ENCODE measurements around the gene HSD11B2.

Gene HSD11B2

GRCh38 chr16:67393788-67394154 lies 37.1 kb upstream of the HSD11B2 start:
- Histone ChIP-seq H2BK12ac (ENCODE audit: low read length) (no peak overlapping the region), H3K36me3 (ENCODE audit: control insufficient read depth in 1 of 2, insufficient read depth in 2 of 2, low read length in 2 of 2) (no peaks in the 10 kb centered on the region), H2AK5ac (ENCODE audit: low read length) (no peak overlapping the region), H3K79me1 (ENCODE audit: low read length) (no peaks in the 10 kb centered on the region), H3K79me2 (ENCODE audit: control insufficient read depth, insufficient read depth, low read length, poor library complexity) (no peaks in the 10 kb centered on the region), H3K4me2 (ENCODE audit: low read length) (peak overlapping the region; percentile 47), H3K27me3 (ENCODE audit: insufficient read depth, low read length) (peaks cover 33% of the 10 kb centered on the region), H4K8ac (ENCODE audit: low read depth, low read length) (no peak overlapping the region), H2BK120ac (ENCODE audit: insufficient read depth, low read length, poor library complexity) (no peak overlapping the region), H3K18ac (ENCODE audit: low read length) (no peak overlapping the region), H4K91ac (ENCODE audit: low read depth, low read length) (no peak overlapping the region), H3K27ac (ENCODE audit: low read depth, low read length) (no peak overlapping the region), H3K4ac (ENCODE audit: low read depth, low read length) (no peak overlapping the region), H2BK5ac (ENCODE audit: low read depth, low read length, poor library complexity) (no peak overlapping the region), H2AFZ (ENCODE audit: insufficient read depth, low read length, poor library complexity) (no peak overlapping the region), H3K9ac (ENCODE audit: low read length) (no peak overlapping the region), H4K12ac (ENCODE audit: low read depth, low read length) (no peak overlapping the region), H3K9me3 (ENCODE audit: insufficient read depth, low read depth, low read length) (no peaks in the 10 kb centered on the region), H3K4me1 (ENCODE audit: control insufficient read depth in 1 of 2, insufficient read depth in 2 of 2, low read length in 2 of 2) (peaks cover 17 to 19% of the 10 kb centered on the region in 2 experiments), H3K14ac (ENCODE audit: low read length) (no peak overlapping the region), H3K4me3 (ENCODE audit: low read depth, low read length) (no peak overlapping the region), H3K23ac (ENCODE audit: low read length) (no peak overlapping the region)
- no peak for DNase-seq
- no CpG with 5 or more reads among the region's 20 CpGs for WGBS (ENCODE audit: extremely low coverage, insufficient coverage, insufficient read length)

GRCh38 chr16:67394155-67395104 lies 36.5 kb upstream of the HSD11B2 start:
- no peaks in the 10 kb centered on the region for H3K79me1 ChIP-seq (ENCODE audit: low read length)
- H2BK12ac ChIP-seq (ENCODE audit: low read length): no peak overlapping the region
- no peaks in the 10 kb centered on the region for H3K36me3 ChIP-seq (ENCODE audit: control insufficient read depth in 1 of 2, insufficient read depth in 2 of 2, low read length in 2 of 2)
- no peak overlapping the region for H2AFZ ChIP-seq (ENCODE audit: insufficient read depth, low read length, poor library complexity)
- no peak overlapping the region for H3K14ac ChIP-seq (ENCODE audit: low read length)
- H3K18ac ChIP-seq (ENCODE audit: low read length): no peak overlapping the region
- no peak overlapping the region for H4K8ac ChIP-seq (ENCODE audit: low read depth, low read length)
- no peak overlapping the region for H2BK5ac ChIP-seq (ENCODE audit: low read depth, low read length, poor library complexity)
- no peak overlapping the region for H4K91ac ChIP-seq (ENCODE audit: low read depth, low read length)
- H3K27me3 ChIP-seq (ENCODE audit: insufficient read depth, low read length): peaks cover 33% of the 10 kb centered on the region
- H3K4me1 ChIP-seq (ENCODE audit: control insufficient read depth in 1 of 2, insufficient read depth in 2 of 2, low read length in 2 of 2): peaks cover 17 to 19% of the 10 kb centered on the region in 2 experiments
- H3K4ac ChIP-seq (ENCODE audit: low read depth, low read length): no peak overlapping the region
- H3K4me2 ChIP-seq (ENCODE audit: low read length): peak overlapping the region; percentile 48
- H3K27ac ChIP-seq (ENCODE audit: low read depth, low read length): no peak overlapping the region
- no peaks in the 10 kb centered on the region for H3K79me2 ChIP-seq (ENCODE audit: control insufficient read depth, insufficient read depth, low read length, poor library complexity)
- no peak for DNase-seq
- no peaks in the 10 kb centered on the region for H3K9me3 ChIP-seq (ENCODE audit: insufficient read depth, low read depth, low read length)
- no peak overlapping the region for H2AK5ac ChIP-seq (ENCODE audit: low read length)
- no CpG with 5 or more reads among the region's 88 CpGs for WGBS (ENCODE audit: extremely low coverage, insufficient coverage, insufficient read length)
- no peak overlapping the region for H4K12ac ChIP-seq (ENCODE audit: low read depth, low read length)
- no peak overlapping the region for H3K23ac ChIP-seq (ENCODE audit: low read length)
- no peak overlapping the region for H3K4me3 ChIP-seq (ENCODE audit: low read depth, low read length)
- H2BK120ac ChIP-seq (ENCODE audit: insufficient read depth, low read length, poor library complexity): no peak overlapping the region
- H3K9ac ChIP-seq (ENCODE audit: low read length): no peak overlapping the region

DNA sequence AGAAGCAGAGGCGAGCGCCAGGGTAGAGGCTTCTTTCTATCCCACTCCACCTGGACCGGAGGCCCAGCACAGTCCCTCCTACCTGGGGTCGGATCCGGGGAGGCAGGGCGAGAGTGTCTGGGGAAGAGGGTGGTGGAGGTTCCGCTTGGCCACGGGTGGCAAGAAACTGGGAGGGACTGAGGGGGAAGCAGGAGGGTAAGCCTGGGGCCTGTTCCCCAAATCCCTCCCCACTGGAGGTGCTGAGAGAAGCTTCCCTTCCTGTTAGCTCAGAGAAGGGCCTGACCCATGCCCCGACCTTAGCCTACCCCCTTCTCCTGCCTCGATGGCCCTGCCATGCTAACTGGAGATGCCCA lies 35.8 kb upstream of the HSD11B2 start:
- H2AFZ ChIP-seq (ENCODE audit: insufficient read depth, low read length, poor library complexity): no peak overlapping the region
- H3K4me2 ChIP-seq (ENCODE audit: low read length): no peak overlapping the region
- no peak overlapping the region for H3K14ac ChIP-seq (ENCODE audit: low read length)
- no peak for DNase-seq
- WGBS (ENCODE audit: extremely low coverage, insufficient coverage, insufficient read length): no CpG with 5 or more reads among the region's 10 CpGs
- H4K91ac ChIP-seq (ENCODE audit: low read depth, low read length): no peak overlapping the region
- H3K79me1 ChIP-seq (ENCODE audit: low read length): no peaks in the 10 kb centered on the region
- H3K9ac ChIP-seq (ENCODE audit: low read length): no peak overlapping the region
- no peak overlapping the region for H3K23ac ChIP-seq (ENCODE audit: low read length)
- H2BK5ac ChIP-seq (ENCODE audit: low read depth, low read length, poor library complexity): no peak overlapping the region
- peaks cover 2% of the 10 kb centered on the region for H3K9me3 ChIP-seq (ENCODE audit: insufficient read depth, low read depth, low read length)
- H2BK120ac ChIP-seq (ENCODE audit: insufficient read depth, low read length, poor library complexity): no peak overlapping the region
- no peak overlapping the region for H3K4me3 ChIP-seq (ENCODE audit: low read depth, low read length)
- H3K36me3 ChIP-seq (ENCODE audit: control insufficient read depth in 1 of 2, insufficient read depth in 2 of 2, low read length in 2 of 2): no peaks in the 10 kb centered on the region
- no peak overlapping the region for H4K8ac ChIP-seq (ENCODE audit: low read depth, low read length)
- peaks cover 33% of the 10 kb centered on the region for H3K27me3 ChIP-seq (ENCODE audit: insufficient read depth, low read length)
- no peak overlapping the region for H3K27ac ChIP-seq (ENCODE audit: low read depth, low read length)
- no peak overlapping the region for H4K12ac ChIP-seq (ENCODE audit: low read depth, low read length)
- H3K4me1 ChIP-seq (ENCODE audit: control insufficient read depth in 1 of 2, insufficient read depth in 2 of 2, low read length in 2 of 2): peaks cover 17 to 19% of the 10 kb centered on the region in 2 experiments
- H3K18ac ChIP-seq (ENCODE audit: low read length): no peak overlapping the region
- H2BK12ac ChIP-seq (ENCODE audit: low read length): no peak overlapping the region
- H3K4ac ChIP-seq (ENCODE audit: low read depth, low read length): no peak overlapping the region
- no peaks in the 10 kb centered on the region for H3K79me2 ChIP-seq (ENCODE audit: control insufficient read depth, insufficient read depth, low read length, poor library complexity)
- no peak overlapping the region for H2AK5ac ChIP-seq (ENCODE audit: low read length)

- no CpG with 5 or more reads among the region's 13 CpGs for WGBS (ENCODE audit: extremely low coverage, insufficient coverage, insufficient read length)
- Histone ChIP-seq H3K4me1 (ENCODE audit: control insufficient read depth in 1 of 2, insufficient read depth in 2 of 2, low read length in 2 of 2) (peaks cover 17 to 19% of the 10 kb centered on the region in 2 experiments), H3K36me3 (ENCODE audit: control insufficient read depth in 1 of 2, insufficient read depth in 2 of 2, low read length in 2 of 2) (no peaks in the 10 kb centered on the region), H4K8ac (ENCODE audit: low read depth, low read length) (no peak overlapping the region), H3K79me1 (ENCODE audit: low read length) (no peaks in the 10 kb centered on the region), H3K9me3 (ENCODE audit: insufficient read depth, low read depth, low read length) (peaks cover 2% of the 10 kb centered on the region), H3K79me2 (ENCODE audit: control insufficient read depth, insufficient read depth, low read length, poor library complexity) (no peaks in the 10 kb centered on the region), H3K27me3 (ENCODE audit: insufficient read depth, low read length) (peaks cover 33% of the 10 kb centered on the region), H3K4me3 (ENCODE audit: low read depth, low read length) (no peak overlapping the region), H3K14ac (ENCODE audit: low read length) (no peak overlapping the region), H2BK120ac (ENCODE audit: insufficient read depth, low read length, poor library complexity) (no peak overlapping the region), H3K4ac (ENCODE audit: low read depth, low read length) (no peak overlapping the region), H2BK12ac (ENCODE audit: low read length) (no peak overlapping the region), H3K18ac (ENCODE audit: low read length) (no peak overlapping the region), H4K12ac (ENCODE audit: low read depth, low read length) (no peak overlapping the region), H3K23ac (ENCODE audit: low read length) (no peak overlapping the region), H3K9ac (ENCODE audit: low read length) (no peak overlapping the region), H2AFZ (ENCODE audit: insufficient read depth, low read length, poor library complexity) (no peak overlapping the region), H3K27ac (ENCODE audit: low read depth, low read length) (no peak overlapping the region), H2BK5ac (ENCODE audit: low read depth, low read length, poor library complexity) (no peak overlapping the region), H3K4me2 (ENCODE audit: low read length) (peak overlapping the region; percentile 19), H2AK5ac (ENCODE audit: low read length) (no peak overlapping the region), H4K91ac (ENCODE audit: low read depth, low read length) (no peak overlapping the region)
- no peak for DNase-seq
Observed at GRCh38 chr16:67395458-67396158, 35.3 kb upstream of the HSD11B2 start.

Data from trophoblast cell (in vitro differentiated cells and primary cell).